IPS DF 19.7 (cell line): Measurements from ENCODE around the gene DPM2.

Experiments used
- DNase-seq: peaks from one replicate; pipeline ENCODE4 v3.0.0-alpha.2; 2013; ENCODE audit warnings: low read depth, low spot score

Gene DPM2

DNA sequence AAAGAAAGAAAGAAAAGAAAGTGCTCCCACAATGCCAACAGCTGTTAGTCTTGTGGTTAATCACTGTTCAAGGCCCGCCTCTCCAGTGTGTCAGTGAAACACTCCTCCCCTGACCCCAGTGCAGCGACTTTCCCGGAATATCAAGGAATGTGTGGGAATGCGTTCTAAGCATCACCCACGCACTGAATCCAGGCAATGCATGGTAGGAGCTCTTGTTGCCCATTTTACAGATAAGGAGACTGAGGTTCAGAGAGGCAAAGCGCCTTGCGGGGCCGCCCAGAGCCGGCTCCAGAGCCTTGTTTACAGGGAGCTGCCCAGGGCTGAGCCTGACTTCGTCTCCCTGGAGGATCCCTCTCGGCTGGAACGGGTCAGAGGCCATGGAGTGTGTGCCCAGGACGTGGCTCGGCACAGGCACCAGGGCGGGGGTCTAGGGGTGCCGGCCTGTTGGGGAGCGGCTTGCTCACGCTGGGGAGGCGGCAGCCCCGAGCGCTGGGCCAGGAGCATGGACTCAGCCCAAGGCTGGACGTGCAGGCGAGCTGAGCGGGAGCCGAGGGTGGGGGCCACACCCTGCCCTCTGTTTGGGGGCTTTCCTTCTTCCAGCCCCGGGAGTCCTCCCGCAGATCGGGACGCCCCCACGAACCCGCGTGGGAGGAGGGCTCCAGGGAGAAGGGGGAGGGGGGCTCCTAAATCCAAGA, 39.1 kb downstream of the DPM2 start:
- DNase-seq, result no peak

DNA sequence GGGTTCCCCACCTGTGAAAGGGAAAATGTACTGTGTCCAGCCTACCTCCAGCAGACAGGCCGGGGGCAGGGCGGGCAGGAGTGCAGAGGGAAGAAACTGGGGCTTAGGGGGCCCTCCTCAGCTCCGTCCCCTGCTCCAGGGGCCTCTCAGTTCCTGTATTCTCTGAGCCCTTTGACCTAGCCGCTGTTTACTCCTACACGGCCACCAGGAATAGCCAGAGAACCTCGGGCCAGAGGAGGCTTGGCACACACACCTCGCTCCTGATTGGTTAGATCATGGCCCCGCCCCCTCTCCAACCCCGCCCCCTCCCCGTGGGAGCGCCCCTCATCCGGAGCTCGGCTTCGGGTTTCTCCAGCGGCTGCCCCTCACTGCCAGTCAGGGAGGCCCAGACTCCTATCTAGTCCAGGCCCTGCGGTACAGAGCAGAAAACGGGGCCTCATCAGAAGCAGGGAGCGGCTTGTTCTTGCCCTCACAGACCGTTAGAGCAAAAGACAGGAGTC, 40.4 kb downstream of the DPM2 start:
- DNase-seq, result peak; percentile 54

DNA sequence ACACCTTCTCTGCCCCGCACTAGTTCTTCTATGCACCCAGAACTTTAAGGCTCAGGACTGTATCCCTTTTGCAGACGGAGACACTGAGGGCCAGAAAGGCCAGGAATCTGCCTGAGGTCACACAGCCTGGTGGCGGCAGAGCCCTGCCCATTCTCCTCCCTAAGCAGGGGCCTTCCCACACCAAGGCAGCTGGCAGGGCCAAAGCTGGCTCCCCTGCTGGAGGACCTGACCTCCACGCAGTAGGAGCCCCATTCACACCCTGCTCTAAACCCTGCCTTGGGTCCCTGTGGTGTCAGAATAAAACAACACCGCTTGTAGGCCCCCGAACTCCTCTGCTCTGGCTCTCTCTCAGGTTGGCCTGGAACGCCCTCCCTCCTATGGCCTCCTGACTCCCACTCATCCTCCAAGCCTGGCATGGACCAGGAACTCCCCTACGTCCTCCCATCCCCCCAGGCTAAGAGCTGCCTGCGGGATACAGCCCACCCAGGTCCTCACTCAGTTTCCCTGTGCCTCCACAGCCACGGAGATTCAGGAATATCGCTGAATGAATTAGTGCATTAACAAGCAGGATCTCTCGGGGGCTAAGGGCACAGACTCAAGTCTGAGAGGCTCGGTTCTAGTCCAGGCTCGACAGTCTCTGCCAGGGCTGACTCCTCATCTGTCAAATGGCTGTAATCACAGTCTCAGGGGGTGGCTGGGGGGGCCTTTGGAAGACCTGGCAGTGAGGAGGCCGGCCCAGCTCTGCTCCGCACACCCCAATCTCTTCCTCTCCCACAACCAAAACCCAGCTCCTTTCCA, 41.1 kb downstream of the DPM2 start:
- no peak for DNase-seq

DNA sequence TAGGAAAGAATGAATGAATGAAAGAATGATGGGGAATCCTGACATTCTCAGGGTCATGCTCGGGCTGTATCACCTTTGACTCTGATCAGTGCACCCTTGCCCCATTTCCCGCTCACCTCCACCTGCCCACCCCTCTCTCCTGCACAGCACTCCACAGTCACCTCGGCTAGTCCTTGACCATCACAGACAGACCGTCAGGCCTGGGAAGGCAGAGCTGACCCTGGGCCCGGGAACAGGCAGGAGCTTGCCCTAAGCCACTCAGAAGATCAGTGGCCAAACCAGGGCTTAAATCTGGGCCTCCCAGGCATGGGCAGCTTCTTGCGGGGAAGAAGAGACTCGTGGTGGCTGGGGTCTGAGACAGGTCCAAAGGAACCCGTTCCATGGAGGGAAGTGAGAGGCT, 41.8 kb downstream of the DPM2 start:
- DNase-seq, result no peak

DNA sequence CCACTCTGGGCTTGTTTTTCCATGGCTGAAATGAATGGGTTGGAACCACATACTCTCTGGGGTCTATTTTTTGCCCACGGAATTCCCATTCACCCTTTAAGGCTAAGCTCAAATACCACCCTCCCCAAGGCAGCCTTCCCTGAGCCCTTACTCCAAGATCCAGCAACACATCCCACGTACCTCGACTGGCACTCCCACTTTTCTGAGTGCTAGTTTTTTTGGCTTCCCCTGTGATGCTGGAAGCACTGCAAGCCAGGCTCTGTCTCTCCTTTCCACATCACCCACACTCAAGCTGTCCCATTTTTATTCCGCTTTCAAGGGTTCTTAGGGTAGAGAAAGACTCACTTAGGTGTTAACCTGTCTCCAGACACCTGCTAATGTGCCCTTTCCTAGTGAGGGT, 44.3 kb downstream of the DPM2 start:
- no peak for DNase-seq

DNA sequence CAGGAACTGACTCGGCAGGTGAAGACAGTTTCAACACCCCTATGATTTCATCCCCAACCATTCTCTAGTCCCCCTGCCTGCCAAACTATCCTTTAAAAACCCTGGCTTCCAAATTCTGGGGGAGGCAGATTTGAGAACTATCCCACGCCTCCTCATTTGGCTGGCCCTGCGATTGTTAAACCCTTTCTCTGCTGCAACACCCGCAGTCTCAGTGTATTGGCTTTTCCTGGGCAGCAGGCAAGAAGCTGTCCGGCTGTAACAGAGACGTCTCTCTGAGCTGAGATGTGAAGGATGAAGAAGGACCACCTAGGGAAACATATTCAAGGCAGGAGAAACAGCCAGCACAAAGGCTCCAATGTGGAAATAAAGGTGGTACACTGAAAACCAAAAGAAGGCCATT, 44.8 kb downstream of the DPM2 start:
- no peak for DNase-seq

DNA sequence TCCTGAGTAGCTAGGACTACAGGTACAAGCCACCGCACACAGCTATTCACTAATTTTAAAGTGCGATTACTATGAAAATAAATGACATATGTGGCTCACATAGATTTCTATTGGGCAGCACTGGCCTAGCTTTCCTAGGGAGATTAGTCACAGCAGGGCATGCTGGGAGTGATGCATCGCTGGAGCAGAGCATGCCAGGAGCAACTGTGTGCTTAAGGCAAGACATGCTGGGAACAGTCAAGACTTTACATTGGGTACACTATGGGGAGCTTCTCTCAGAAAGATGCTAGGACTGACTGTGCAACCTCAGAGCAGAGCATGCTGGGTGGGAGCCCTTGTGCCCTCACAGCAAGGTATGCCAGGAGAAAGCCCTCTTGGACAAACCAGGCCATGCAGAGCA, 47.6 kb downstream of the DPM2 start:
- DNase-seq, result no peak

DNA sequence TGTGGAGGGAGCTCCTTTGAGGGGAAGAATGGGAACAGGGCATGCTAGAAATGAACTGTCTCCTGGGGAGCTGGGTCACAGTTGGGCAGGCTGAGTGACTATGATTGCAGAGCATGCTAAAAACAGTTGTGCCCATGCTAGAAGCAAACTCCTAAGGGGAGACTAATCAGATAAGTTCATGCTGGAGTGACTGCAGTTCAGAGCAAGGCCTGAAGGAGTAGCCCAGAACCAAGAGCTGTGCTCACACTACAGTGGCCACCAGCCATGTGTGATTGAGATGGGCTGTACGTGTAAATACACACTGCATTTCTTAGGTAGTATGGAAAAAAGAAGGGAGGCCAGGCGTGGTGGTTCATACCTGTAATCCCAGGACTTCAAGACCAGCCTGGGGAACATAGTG, 49.9 kb downstream of the DPM2 start:
- DNase-seq, result no peak

DNA sequence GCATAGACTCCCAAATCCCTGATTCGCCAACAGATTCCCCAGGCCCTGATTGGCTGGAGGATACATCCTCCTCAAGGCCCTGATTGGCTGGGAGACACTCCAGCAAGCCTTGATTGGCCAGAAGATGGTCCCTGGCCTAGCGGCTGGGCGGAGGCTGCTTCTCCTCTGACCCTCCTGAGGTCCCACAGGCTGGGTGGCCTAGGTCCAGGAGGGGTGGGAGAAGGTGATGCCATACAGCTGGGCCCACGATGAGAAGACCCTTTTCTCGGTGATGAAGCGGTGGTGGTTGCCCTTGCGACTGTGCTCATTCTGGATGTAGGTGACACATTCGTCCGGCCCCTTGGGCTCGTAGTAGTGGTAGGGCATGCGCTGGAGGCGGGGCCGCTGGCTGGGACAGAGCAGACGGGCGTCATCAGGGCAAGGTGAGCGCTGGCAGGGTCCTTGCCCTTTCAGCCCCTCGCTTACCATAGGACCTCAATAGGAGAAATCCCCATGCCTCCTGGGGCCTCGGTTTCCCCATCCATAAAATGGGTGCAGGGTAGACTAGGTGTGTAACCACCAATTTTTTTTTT, 51.2 kb downstream of the DPM2 start:
- no peak for DNase-seq

DNA sequence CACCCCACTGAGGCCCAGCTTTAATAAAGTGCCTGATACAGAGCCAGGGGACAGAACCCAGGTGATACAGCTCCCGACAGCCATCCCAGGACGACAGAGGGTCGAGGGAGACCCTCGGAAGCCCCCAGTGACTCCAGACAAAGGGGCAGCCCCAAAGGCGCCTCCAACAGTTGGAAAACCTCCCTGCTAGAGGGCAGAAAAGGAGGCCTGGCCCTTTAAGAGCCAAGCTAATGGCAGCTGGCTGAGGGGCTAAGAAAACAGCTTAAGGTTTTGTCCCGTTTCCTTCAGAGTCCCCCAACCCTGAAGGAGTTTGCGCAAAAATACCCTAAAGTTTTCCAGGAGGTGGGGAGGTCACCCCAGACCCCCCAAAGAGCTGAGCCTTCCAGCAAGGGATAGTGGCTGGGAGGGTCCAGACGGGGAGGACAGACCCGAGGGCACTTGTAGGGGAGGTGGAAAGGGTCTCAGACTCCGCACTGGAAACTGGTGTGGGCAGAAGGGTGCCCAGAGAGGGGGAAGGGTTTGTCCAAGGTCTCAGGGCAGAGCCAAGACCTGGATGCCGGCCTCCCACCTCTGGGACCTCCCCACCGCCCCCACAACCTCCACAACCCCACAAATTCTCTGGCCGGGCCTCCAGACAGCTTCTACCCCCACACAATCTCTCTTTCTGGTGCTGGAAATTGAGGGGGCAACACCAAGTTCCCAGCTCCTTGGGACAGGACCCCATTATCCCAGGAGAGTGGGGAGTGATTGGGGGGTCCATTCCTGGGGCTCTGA, 52.0 kb downstream of the DPM2 start:
- DNase-seq, result no peak
